HCT116 (cell line): ENCODE data around the gene TCF20. TPM values are rescaled to one million over a fixed set of nuclear protein-coding genes. Genes with fewer than 3 reads are reported as not detected.

Experiments
- ATAC-seq: fragments of 200-7000 bp; cut with Tn5 transposase; 2 replicates; pipeline ENCODE4 v1.9.1; 2020; ENCODE audit warnings: mild to moderate bottlenecking, moderate library complexity
- BruUV-seq: library from RNA; stranded (reverse); fragments of 400-500 nt; replicated peaks from 2 replicates; lab custom pipeline; 2021; lab: Mats Ljungman, UMichigan
- CTCF ChIA-PET: fragments of 300-600 bp; sonication (Branson Sonifier 250); formaldehyde crosslinking; loops from one replicate; lab custom pipeline; 2021; ENCODE audit warnings: antibody characterized with exemption; lab: Charles Lee
- POLR2A ChIA-PET: fragments of 300-600, 350-600 bp; sonication (Branson Sonifier 250); formaldehyde crosslinking; loops from one replicate; lab custom pipeline; 2021; ENCODE audit warnings: antibody characterized with exemption; lab: Charles Lee
- RAD21 ChIA-PET, 2 experiments: fragments of 300-600 bp; sonication (Branson Sonifier 250); formaldehyde crosslinking; loops; one replicate each; lab custom pipeline; 2023; ENCODE audit warnings: low total read pairs in 2 of 2; ENCODE audit not compliant: uncharacterized antibody in 2 of 2, unreplicated experiment in 2 of 2, low non-redundant PET in 1 of 2; lab: Charles Lee
- DNase-seq: peaks from one replicate; pipeline ENCODE4 v3.0.0-alpha.2; 2010; ENCODE audit warnings: low read depth, low spot score
- H2AFZ ChIP-seq: fragments of 200-600 bp; shearing (Covaris generic), sonication (generic); 2 replicates; pipeline ENCODE4 v1.6.1; 2017; ENCODE audit warnings: low read depth, mixed run types, mixed read lengths, antibody characterized with exemption, low read length; ENCODE audit not compliant: poor library complexity, severe bottlenecking
- H3K27ac ChIP-seq: 2 replicates; pipeline ENCODE4 v1.5.1; 2012; ENCODE audit warnings: low read depth, low read length
- H3K27me3 ChIP-seq: fragments of 200-600 bp; sonication (generic); 2 replicates; pipeline ENCODE4 v1.6.1; 2016; ENCODE audit warnings: mixed run types, low read length, mixed read lengths; ENCODE audit not compliant: insufficient read depth
- H3K36me3 ChIP-seq, 2 experiments: fragments of 200-500 bp in 1 of 2; fragments of 200-600 bp in 1 of 2; sonication (Bioruptor generic) in 1 of 2; sonication (generic) in 1 of 2; 2 replicates each; pipeline versions ENCODE4 v1.5.1 to v1.6.1; 2014 to 2016; ENCODE audit warnings: low read length in 2 of 2, inconsistent platforms in 1 of 2, mixed read lengths in 1 of 2, mixed run types in 1 of 2; ENCODE audit not compliant: insufficient read depth in 2 of 2, control insufficient read depth in 1 of 2
- H3K4me1 ChIP-seq, 2 experiments: fragments of 200-600 bp in 1 of 2; sonication (generic) in 1 of 2; 2 replicates each; pipeline versions ENCODE4 v1.5.1 to v1.6.1; 2012 to 2017; ENCODE audit warnings: low read length in 2 of 2, inconsistent platforms in 1 of 2, mild to moderate bottlenecking in 1 of 2, mixed read lengths in 1 of 2, mixed run types in 1 of 2, moderate library complexity in 1 of 2; ENCODE audit not compliant: insufficient read depth in 2 of 2, control insufficient read depth in 1 of 2
- H3K4me2 ChIP-seq: fragments of 200-600 bp; sonication (generic); 2 replicates; pipeline ENCODE4 v1.6.1; 2017; ENCODE audit warnings: mixed run types, low read length, mixed read lengths
- H3K4me3 ChIP-seq, 2 experiments: fragments of 200-600 bp in 1 of 2; sonication (generic) in 1 of 2; replicated peaks in 1 of 2; 2 replicates each; pipeline ENCODE4 v1.5.1; 2011 to 2016; ENCODE audit warnings: low read length in 2 of 2, control low read depth in 1 of 2, low read depth in 1 of 2, mild to moderate bottlenecking in 1 of 2, mixed read lengths in 1 of 2, mixed run types in 1 of 2
- H3K79me2 ChIP-seq: fragments of 200-600 bp; sonication (generic); 2 replicates; pipeline ENCODE4 v1.6.1; 2017; ENCODE audit warnings: mild to moderate bottlenecking, mixed run types, low read length, moderate library complexity, mixed read lengths; ENCODE audit not compliant: insufficient read depth
- H3K9ac ChIP-seq: fragments of 200-600 bp; sonication (generic); 2 replicates; pipeline ENCODE4 v1.6.1; 2016; ENCODE audit warnings: low read length, mixed read lengths
- H3K9me2 ChIP-seq: fragments of 200-600 bp; sonication (generic), shearing (Covaris generic); 2 replicates; pipeline ENCODE4 v1.6.1; 2017; ENCODE audit warnings: mixed run types, mild to moderate bottlenecking, moderate library complexity; ENCODE audit not compliant: insufficient read depth
- H3K9me3 ChIP-seq, 2 experiments: fragments of 200-500 bp in 1 of 2; fragments of 200-600 bp in 1 of 2; sonication (Bioruptor generic) in 1 of 2; sonication (generic) in 1 of 2; 2 replicates each; pipeline ENCODE4 v1.6.1; 2014 to 2017; ENCODE audit warnings: low read length in 2 of 2, mixed read lengths in 2 of 2, inconsistent platforms in 1 of 2, low read depth in 1 of 2, mild to moderate bottlenecking in 1 of 2, mixed run types in 1 of 2, moderate library complexity in 1 of 2; ENCODE audit not compliant: control insufficient read depth in 1 of 2, insufficient read depth in 1 of 2
- H4K20me1 ChIP-seq: fragments of 200-600 bp; sonication (generic), shearing (Covaris generic); 2 replicates; pipeline ENCODE4 v1.6.1; 2017; ENCODE audit warnings: mixed run types, mild to moderate bottlenecking, moderate library complexity; ENCODE audit not compliant: insufficient read depth
- ATF3 ChIP-seq: IDR thresholded peaks from 2 replicates; pipeline ENCODE4 v1.6.1; 2012
- CBX3 ChIP-seq: IDR thresholded peaks from 2 replicates; pipeline ENCODE4 v1.6.1; 2012; ENCODE audit warnings: low read depth
- CEBPB ChIP-seq: IDR thresholded peaks from 2 replicates; pipeline ENCODE4 v1.6.1; 2012; ENCODE audit warnings: low read depth
- CTCF ChIP-seq, 3 experiments: fragments of 200-600 bp in 1 of 3; sonication (generic) in 1 of 3; IDR thresholded peaks in 2 of 3; conservative IDR thresholded peaks in 1 of 3; 2 replicates each; pipeline ENCODE4 v1.5.1; 2012 to 2017; ENCODE audit warnings: low read depth in 2 of 3, low read length in 2 of 3, antibody characterized with exemption in 1 of 3, borderline replicate concordance in 1 of 3, control low read depth in 1 of 3, mild to moderate bottlenecking in 1 of 3, mixed read lengths in 1 of 3, mixed run types in 1 of 3, moderate library complexity in 1 of 3; ENCODE audit not compliant: insufficient read depth in 1 of 3
- EGR1 ChIP-seq: IDR thresholded peaks from 2 replicates; pipeline ENCODE4 v1.6.1; 2012; ENCODE audit warnings: low read depth
- ELF1 ChIP-seq: IDR thresholded peaks from 2 replicates; pipeline ENCODE4 v1.6.1; 2012; ENCODE audit warnings: low read depth, borderline replicate concordance
- EZH2phosphoT487 ChIP-seq: fragments of 200-600 bp; IDR thresholded peaks from 2 replicates; pipeline ENCODE4 v1.6.1; 2018; ENCODE audit warnings: antibody characterized with exemption, borderline replicate concordance
- FOSL1 ChIP-seq: IDR thresholded peaks from 2 replicates; pipeline ENCODE4 v1.6.1; 2012; ENCODE audit warnings: low read depth
- JUND ChIP-seq: IDR thresholded peaks from 2 replicates; pipeline ENCODE4 v1.6.1; 2012
- MAX ChIP-seq: IDR thresholded peaks from 2 replicates; pipeline ENCODE4 v1.6.1; 2012
- POLR2AphosphoS5 ChIP-seq: IDR thresholded peaks from 2 replicates; pipeline ENCODE4 v1.6.1; 2011; ENCODE audit warnings: mild to moderate bottlenecking, low read depth, low read length, moderate library complexity
- REST ChIP-seq: IDR thresholded peaks from 2 replicates; pipeline ENCODE4 v1.6.1; 2012; ENCODE audit warnings: low read depth
- SP1 ChIP-seq: IDR thresholded peaks from 2 replicates; pipeline ENCODE4 v1.6.1; 2012; ENCODE audit warnings: low read depth
- SRF ChIP-seq: IDR thresholded peaks from 2 replicates; pipeline ENCODE4 v1.6.1; 2012; ENCODE audit warnings: low read depth
- YY1 ChIP-seq: IDR thresholded peaks from 2 replicates; pipeline ENCODE4 v1.6.1; 2011; ENCODE audit warnings: low read length, low read depth, moderate library complexity, mild to moderate bottlenecking; ENCODE audit not compliant: insufficient replicate concordance; ENCODE audit errors: extremely low read depth
- intact Hi-C: fragments of 100-400 bp; cut with micrococcal nuclease; formaldehyde crosslinking; loops from 2 replicates; pipeline ENCODE4 v1.10.0; 2022
- total RNA-seq: library from RNA; stranded (reverse); gene quantifications from one replicate; pipeline ENCODE4 v1.2.1, GENCODE V29; 2021; ENCODE audit not compliant: unreplicated experiment

The TCF20 gene
- total RNA-seq, 1 experiment from 2014 or later: 66.7 TPM

GRCh38 chr22:42299586-42300258, 29.3 kb upstream of the TCF20 start:
- intact Hi-C loops: no loop called here
- H3K4me2 ChIP-seq: 0 out of 2 replicates have a peak overlapping the region, but pooled peaks have one; percentile 39
- no peaks in the 10 kb centered on the region for H4K20me1 ChIP-seq
- H3K36me3 ChIP-seq: no peaks in the 10 kb centered on the region
- no peak overlapping the region for H2AFZ ChIP-seq
- ChIA-PET RAD21 (interaction anchor here in 1 of 2 experiments (0.7 kb wide), 1 partner anchor 70 kb away, joined by 5 read pairs; no protein-coding TSS in a partner anchor), CTCF (no interaction called here), POLR2A (no interaction called here)
- peaks cover 14 to 30% of the 10 kb centered on the region in 2 experiments for H3K4me1 ChIP-seq
- no peaks in the 10 kb centered on the region for H3K9me2 ChIP-seq
- no peaks in the 10 kb centered on the region for H3K79me2 ChIP-seq
- DNase-seq (no peak), ATAC-seq (no peak)
- no peak overlapping the region for H3K4me3 ChIP-seq
- H3K9me3 ChIP-seq: no peaks in the 10 kb centered on the region
- BruUV-seq: no TSS peak
- TF ChIP-seq ELF1: no peak
- no peak for TF ChIP-seq EGR1
- TF ChIP-seq SRF: no peak
- no peak for TF ChIP-seq ATF3
- TF ChIP-seq SP1: no peak
- TF ChIP-seq YY1: no peak
- H3K27ac ChIP-seq: no peak overlapping the region
- H3K27me3 ChIP-seq: no peaks in the 10 kb centered on the region
- H3K9ac ChIP-seq: no peak overlapping the region

GRCh38 chr22:42298746-42299145, 28.3 kb upstream of the TCF20 start:
- CTCF ChIA-PET: no interaction called here
- no peak overlapping the region for H2AFZ ChIP-seq
- no peaks in the 10 kb centered on the region for H3K79me2 ChIP-seq
- no peaks in the 10 kb centered on the region for H3K27me3 ChIP-seq
- no peaks in the 10 kb centered on the region for H3K36me3 ChIP-seq
- H3K9me2 ChIP-seq: no peaks in the 10 kb centered on the region
- H3K4me2 ChIP-seq: no peak overlapping the region
- no peak overlapping the region for H3K4me3 ChIP-seq
- H3K9me3 ChIP-seq: no peaks in the 10 kb centered on the region
- no peak overlapping the region for H3K9ac ChIP-seq
- RAD21 ChIA-PET: no interaction called here
- H4K20me1 ChIP-seq: no peaks in the 10 kb centered on the region
- no peak for DNase-seq
- H3K4me1 ChIP-seq: peaks cover 8 to 21% of the 10 kb centered on the region in 2 experiments
- POLR2A ChIA-PET: no interaction called here
- no TSS peak for BruUV-seq
- intact Hi-C loops: no loop called here
- ATAC-seq: no peak
- no peak overlapping the region for H3K27ac ChIP-seq
- TF ChIP-seq CBX3 (no peak), JUND (no peak), ELF1 (no peak), CEBPB (no peak), CTCF (IDR thresholded peaks at IDR 0.05 in 2 of 3, conservative IDR thresholded peaks at IDR 0.05 in 1 of 3; ENCODE audit: borderline replicate concordance in 1 of 3, insufficient read depth in 1 of 3, low read depth in 2 of 3, low read length in 2 of 3) (no peak), REST (no peak), FOSL1 (no peak), ATF3 (no peak), POLR2AphosphoS5 (no peak), EZH2phosphoT487 (no peak), MAX (no peak)
